ENCODE measurements around the gene DCAF8. TPM values are rescaled to one million over a fixed set of nuclear protein-coding genes. Genes with fewer than 3 reads are reported as not detected.

Gene DCAF8
- polyA plus RNA-seq, 3 donors: 35.5 to 205 (median 44.6) TPM

DNA sequence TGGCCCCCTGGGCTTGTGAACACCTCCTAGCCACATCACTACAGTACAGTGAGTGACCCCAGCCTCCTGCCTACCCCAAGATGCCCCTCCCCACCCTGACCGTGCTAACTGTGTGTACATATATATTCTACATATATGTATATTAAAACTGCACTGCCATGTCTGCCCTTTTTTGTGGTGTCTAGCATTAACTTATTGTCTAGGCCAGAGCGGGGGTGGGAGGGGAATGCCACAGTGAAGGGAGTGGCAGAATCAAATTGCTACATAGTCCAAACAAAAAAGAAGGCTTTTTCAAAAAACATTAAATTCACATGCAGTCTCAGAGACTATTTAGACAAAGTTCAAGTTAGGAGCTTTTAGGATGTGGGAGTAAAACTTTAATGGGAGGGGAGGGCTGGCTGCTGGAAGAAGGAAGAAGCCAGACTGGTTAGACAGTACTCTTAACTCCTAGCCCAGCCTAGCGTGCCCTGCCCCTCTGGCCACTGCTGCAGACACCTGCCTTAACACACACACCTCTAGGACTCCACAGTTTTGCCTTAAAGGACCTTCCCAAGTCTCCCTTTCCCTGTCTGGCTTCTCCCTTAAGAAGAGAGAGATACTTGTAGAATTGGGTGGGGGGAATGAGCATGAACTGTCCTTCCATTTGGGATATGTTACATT is 47.7 kb downstream of the DCAF8 start:
- intact Hi-C loops (cut with micrococcal nuclease): no loop called here
- H3K4me1 ChIP-seq (ENCODE audit: control insufficient read depth in 1 of 2, insufficient read depth in 2 of 2, low read length in 2 of 2): no peaks in the 10 kb centered on the region
- TF ChIP-seq, protein P1, sequence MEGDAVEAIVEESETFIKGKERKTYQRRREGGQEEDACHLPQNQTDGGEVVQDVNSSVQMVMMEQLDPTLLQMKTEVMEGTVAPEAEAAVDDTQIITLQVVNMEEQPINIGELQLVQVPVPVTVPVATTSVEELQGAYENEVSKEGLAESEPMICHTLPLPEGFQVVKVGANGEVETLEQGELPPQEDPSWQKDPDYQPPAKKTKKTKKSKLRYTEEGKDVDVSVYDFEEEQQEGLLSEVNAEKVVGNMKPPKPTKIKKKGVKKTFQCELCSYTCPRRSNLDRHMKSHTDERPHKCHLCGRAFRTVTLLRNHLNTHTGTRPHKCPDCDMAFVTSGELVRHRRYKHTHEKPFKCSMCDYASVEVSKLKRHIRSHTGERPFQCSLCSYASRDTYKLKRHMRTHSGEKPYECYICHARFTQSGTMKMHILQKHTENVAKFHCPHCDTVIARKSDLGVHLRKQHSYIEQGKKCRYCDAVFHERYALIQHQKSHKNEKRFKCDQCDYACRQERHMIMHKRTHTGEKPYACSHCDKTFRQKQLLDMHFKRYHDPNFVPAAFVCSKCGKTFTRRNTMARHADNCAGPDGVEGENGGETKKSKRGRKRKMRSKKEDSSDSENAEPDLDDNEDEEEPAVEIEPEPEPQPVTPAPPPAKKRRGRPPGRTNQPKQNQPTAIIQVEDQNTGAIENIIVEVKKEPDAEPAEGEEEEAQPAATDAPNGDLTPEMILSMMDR (IDR thresholded peaks at IDR 0.05): no peak
- no peak overlapping the region for H3K27ac ChIP-seq (ENCODE audit: low read depth in 1 of 2, low read length in 2 of 2)
- H3K36me3 ChIP-seq (replicated peaks in 1 of 2; ENCODE audit: control insufficient read depth in 1 of 2, insufficient read depth in 2 of 2, low read length in 2 of 2): peaks cover 93 to 100% of the 10 kb centered on the region in 2 donors
- no peak overlapping the region for H3K9ac ChIP-seq (ENCODE audit: insufficient read depth, low read length, poor library complexity, severe bottlenecking)
- H3K4me1 Mint-ChIP-seq: no peaks in the 10 kb centered on the region
- no peaks in the 10 kb centered on the region for H3K9me3 Mint-ChIP-seq
- DNase-seq: no peak
- H3K4me3 ChIP-seq (replicated peaks in 1 of 3; ENCODE audit: low read depth in 2 of 3, low read length in 3 of 3): no peak overlapping the region
- no peak overlapping the region for H3K4me2 ChIP-seq (replicated peaks; ENCODE audit: extremely low read depth, low read length, poor library complexity, severe bottlenecking)
- H3K4me3 Mint-ChIP-seq: no peak overlapping the region
- H3K27me3 Mint-ChIP-seq (ENCODE audit: low read depth in 3 of 3): peaks cover 0 to 2% (median 0%) of the 10 kb centered on the region in 3 donors
- no CpG with 5 or more reads among the region's 3 CpGs for WGBS (ENCODE audit: insufficient coverage)
- H3K36me3 Mint-ChIP-seq: peaks cover 89 to 97% of the 10 kb centered on the region in 2 donors
- peaks cover 40% of the 10 kb centered on the region for H4K20me1 ChIP-seq (ENCODE audit: insufficient read depth, low read length)
- no peak overlapping the region for H2AFZ ChIP-seq (ENCODE audit: insufficient read depth, low read depth, low read length, poor library complexity, severe bottlenecking)
- no peaks in the 10 kb centered on the region for H3K79me2 ChIP-seq (ENCODE audit: insufficient read depth, low read length)
- no peaks in the 10 kb centered on the region for H3K27me3 ChIP-seq (ENCODE audit: control insufficient read depth in 2 of 2, insufficient read depth in 2 of 2, low read length in 2 of 2)
- peak overlapping the region in 3 of 7 donors; percentile 18 to 78 (median 61) for H3K27ac Mint-ChIP-seq
- no peaks in the 10 kb centered on the region for H3K9me3 ChIP-seq (replicated peaks in 1 of 2; ENCODE audit: control insufficient read depth in 1 of 2, insufficient read depth in 1 of 2, low read length in 2 of 2)

DNA sequence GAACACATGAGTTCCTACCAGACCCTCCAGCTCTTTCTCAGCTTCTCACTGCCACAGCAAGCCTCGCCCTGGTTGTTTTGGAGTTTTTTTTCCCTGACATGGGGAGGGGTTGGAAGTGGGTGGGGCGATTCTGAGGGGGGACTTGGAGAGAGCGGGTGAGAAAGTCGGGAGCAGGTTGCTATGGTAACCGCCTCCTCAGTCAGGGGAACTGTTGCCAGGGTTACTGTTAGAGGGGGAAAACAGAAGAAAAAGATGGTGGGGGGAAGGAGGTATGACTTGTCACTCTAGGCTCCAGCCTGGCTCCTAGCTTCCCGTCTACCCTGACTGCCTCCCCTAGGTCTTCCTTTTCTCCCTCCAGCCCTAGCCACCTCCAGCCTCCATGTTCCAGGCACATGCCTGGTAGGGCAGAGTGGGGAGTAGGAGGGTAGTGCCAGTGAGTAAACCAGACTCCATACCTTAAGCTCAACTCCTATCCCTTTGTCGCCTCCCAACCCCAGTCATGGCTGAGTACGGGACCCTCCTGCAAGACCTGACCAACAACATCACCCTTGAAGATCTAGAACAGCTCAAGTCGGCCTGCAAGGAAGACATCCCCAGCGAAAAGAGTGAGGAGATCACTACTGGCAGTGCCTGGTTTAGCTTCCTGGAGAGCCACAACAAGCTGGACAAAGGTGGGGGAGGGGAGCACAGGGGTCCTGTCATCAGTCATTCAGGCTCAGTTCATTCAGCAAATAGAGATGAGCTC is 51.1 kb downstream of the DCAF8 start:
- Histone ChIP-seq H3K4me2 (replicated peaks; ENCODE audit: extremely low read depth, low read length, poor library complexity, severe bottlenecking) (no peak overlapping the region), H3K9ac (ENCODE audit: insufficient read depth, low read length, poor library complexity, severe bottlenecking) (no peak overlapping the region), H4K20me1 (ENCODE audit: insufficient read depth, low read length) (peaks cover 71% of the 10 kb centered on the region), H3K4me1 (ENCODE audit: control insufficient read depth in 1 of 2, insufficient read depth in 2 of 2, low read length in 2 of 2) (peaks cover 9 to 12% of the 10 kb centered on the region in 2 donors), H3K27ac (ENCODE audit: low read depth in 1 of 2, low read length in 2 of 2) (peak overlapping the region in 1 of 2 donors; percentile 32), H2AFZ (ENCODE audit: insufficient read depth, low read depth, low read length, poor library complexity, severe bottlenecking) (no peak overlapping the region), H3K36me3 (replicated peaks in 1 of 2; ENCODE audit: control insufficient read depth in 1 of 2, insufficient read depth in 2 of 2, low read length in 2 of 2) (peaks cover 65 to 90% of the 10 kb centered on the region in 2 donors), H3K27me3 (ENCODE audit: control insufficient read depth in 2 of 2, insufficient read depth in 2 of 2, low read length in 2 of 2) (no peaks in the 10 kb centered on the region), H3K79me2 (ENCODE audit: insufficient read depth, low read length) (no peaks in the 10 kb centered on the region), H3K9me3 (replicated peaks in 1 of 2; ENCODE audit: control insufficient read depth in 1 of 2, insufficient read depth in 1 of 2, low read length in 2 of 2) (no peaks in the 10 kb centered on the region), H3K4me3 (replicated peaks in 1 of 3; ENCODE audit: low read depth in 2 of 3, low read length in 3 of 3) (no peak overlapping the region)
- TF ChIP-seq, protein P1 (IDR thresholded peaks at IDR 0.05): no peak
- Mint-ChIP-seq H3K9me3 (no peaks in the 10 kb centered on the region), H3K4me3 (no peak overlapping the region), H3K27me3 (ENCODE audit: low read depth in 3 of 3) (peaks cover 0 to 3% (median 0%) of the 10 kb centered on the region in 3 donors), H3K36me3 (peaks cover 83 to 92% of the 10 kb centered on the region in 2 donors), H3K27ac (peak overlapping the region in 2 of 7 donors; percentile 33 to 57), H3K4me1 (peaks cover 23% of the 10 kb centered on the region)
- no peak for DNase-seq
- intact Hi-C loops (cut with micrococcal nuclease): no loop called here
- WGBS (ENCODE audit: insufficient coverage): 93% methylated on average over 7 of the region's 10 CpGs
